RWPE1 (cell line): ENCODE results near the gene DTX3L.
"Not testable (repeated sequence)": the region's sequence is repeated elsewhere in the genome, so short reads cannot be mapped to it uniquely, and the experiment has no call there.

Experiments
- CTCF ChIA-PET: fragments of 350-600 bp; sonication (Branson Sonifier 250); formaldehyde crosslinking; extraction: SDS; loops from one replicate; lab custom pipeline; 2021; lab: Yijun Ruan, JAX
- POLR2A ChIA-PET: fragments of 400-600 bp; formaldehyde crosslinking; extraction: SDS; loops from one replicate; lab custom pipeline; 2020; ENCODE audit warnings: antibody characterized with exemption; ENCODE audit not compliant: low non-redundant PET; lab: Yijun Ruan, JAX
- DNase-seq: peaks from one replicate; pipeline ENCODE4 v3.0.0; 2012; ENCODE audit warnings: low spot score
- H3K27ac ChIP-seq: fragments of 450-650 bp; 2 replicates; pipeline ENCODE4 v1.5.1; 2017
- TF ChIP-seq, protein P1 (sequence below): fragments of 450-650 bp; conservative IDR thresholded peaks from 2 replicates; pipeline ENCODE4 v1.5.1; 2017; ENCODE audit warnings: low read depth, mild to moderate bottlenecking

The DTX3L gene

DNA sequence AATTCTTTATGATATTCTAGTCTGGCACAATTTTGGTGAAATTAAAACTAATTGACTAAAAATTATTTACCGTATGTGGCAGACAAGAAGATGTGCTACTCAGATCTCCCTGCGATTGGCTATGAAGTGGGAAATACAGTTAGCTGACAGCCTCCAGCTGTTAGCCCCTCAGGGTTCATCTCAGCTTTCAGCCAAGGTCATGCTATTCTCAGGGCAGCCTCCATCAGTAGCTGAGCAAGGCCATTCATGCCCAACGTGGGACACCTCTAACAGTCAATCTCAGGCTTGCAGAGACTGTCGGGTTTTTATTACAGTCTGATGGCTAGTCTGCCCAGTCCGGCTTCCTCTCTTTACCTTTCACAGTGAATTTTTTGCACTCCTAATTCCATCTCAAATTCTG lies 6.8 kb upstream of the DTX3L start:
- CTCF ChIA-PET = interaction anchor here (0.6 to 0.7 kb wide), 2 partner anchors 213 to 283 kb away, joined by 4 to 5 read pairs; no protein-coding TSS in a partner anchor
- no peak overlapping the region for H3K27ac ChIP-seq
- no peak for DNase-seq
- POLR2A ChIA-PET = no interaction called here
- TF ChIP-seq, protein P1, sequence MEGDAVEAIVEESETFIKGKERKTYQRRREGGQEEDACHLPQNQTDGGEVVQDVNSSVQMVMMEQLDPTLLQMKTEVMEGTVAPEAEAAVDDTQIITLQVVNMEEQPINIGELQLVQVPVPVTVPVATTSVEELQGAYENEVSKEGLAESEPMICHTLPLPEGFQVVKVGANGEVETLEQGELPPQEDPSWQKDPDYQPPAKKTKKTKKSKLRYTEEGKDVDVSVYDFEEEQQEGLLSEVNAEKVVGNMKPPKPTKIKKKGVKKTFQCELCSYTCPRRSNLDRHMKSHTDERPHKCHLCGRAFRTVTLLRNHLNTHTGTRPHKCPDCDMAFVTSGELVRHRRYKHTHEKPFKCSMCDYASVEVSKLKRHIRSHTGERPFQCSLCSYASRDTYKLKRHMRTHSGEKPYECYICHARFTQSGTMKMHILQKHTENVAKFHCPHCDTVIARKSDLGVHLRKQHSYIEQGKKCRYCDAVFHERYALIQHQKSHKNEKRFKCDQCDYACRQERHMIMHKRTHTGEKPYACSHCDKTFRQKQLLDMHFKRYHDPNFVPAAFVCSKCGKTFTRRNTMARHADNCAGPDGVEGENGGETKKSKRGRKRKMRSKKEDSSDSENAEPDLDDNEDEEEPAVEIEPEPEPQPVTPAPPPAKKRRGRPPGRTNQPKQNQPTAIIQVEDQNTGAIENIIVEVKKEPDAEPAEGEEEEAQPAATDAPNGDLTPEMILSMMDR = no peak

DNA sequence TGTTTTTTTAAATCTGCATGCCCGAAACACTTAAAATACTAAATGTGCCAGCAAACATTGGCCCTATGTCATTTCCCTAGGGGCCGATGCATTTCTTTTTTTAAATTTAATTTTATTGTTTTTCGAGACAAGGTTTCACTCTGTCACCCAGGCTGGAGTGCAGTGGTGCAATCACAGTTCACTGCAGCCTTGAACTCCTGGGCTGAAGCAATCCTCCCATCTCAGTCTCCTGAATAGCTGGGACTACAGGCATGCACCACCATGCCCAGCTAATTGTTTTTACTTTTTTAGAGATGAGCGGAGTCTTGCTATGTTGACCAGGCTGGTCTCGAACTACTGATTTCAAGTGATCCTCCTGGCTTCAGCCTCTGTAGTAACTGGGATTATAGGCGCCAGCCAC lies 5.5 kb upstream of the DTX3L start:
- H3K27ac ChIP-seq = no peak overlapping the region
- POLR2A ChIA-PET = no interaction called here
- TF ChIP-seq, protein P1 = no peak
- no peak for DNase-seq
- CTCF ChIA-PET = interaction anchor here (3.5 kb wide), 1 partner anchor 120 kb away, joined by 23 read pairs; no protein-coding TSS in a partner anchor

DNA sequence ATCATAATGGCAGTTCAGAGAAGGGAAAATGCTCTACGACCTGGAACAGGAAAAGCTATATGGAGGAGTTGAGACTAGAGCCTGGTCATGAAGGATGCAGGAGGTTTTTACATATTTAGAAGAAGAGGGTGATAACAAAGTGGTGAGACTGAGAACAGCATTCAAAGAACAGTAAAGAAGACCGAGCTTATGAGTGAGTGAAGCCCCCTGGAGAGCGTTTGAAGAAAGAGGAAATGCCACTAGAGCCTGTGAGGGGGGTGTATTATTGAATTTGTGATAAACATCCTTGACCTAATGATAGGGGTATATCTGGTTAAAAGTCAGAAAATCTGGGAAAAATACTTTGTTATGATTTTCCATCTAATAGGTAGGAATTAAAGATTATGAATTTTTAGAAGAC lies 4.2 kb upstream of the DTX3L start:
- ChIA-PET POLR2A (no interaction called here), CTCF (interaction anchor here (0.6 to 3.5 kb wide), 3 partner anchors 119 to 999 kb away, joined by 3 to 23 read pairs (median 4); no protein-coding TSS in a partner anchor)
- TF ChIP-seq, protein P1 = no peak
- H3K27ac ChIP-seq = no peak overlapping the region
- no peak for DNase-seq

DNA sequence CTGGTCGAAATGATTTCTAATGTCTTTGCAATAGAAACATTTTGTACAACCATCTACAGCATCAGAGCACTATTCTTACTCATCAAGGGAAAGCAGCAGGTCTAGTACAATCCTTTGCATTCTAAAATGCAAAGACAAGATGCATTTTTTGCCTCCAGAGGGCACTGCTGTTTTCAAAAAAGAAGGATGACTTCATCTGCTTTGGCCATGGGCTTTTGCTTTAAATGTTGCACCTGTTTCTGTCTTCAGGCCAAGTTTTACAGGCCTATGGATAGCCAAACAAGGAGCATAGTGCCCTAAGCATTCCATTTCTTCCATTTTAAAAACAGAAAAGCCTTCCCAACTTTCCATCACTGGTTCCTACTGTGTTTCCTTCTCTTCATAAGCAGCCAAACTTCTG lies 3.5 kb upstream of the DTX3L start:
- CTCF ChIA-PET = interaction anchor here (3.5 kb wide), 1 partner anchor 118 kb away, joined by 23 read pairs; no protein-coding TSS in a partner anchor
- TF ChIP-seq, protein P1 = no peak; the same call in 1 of the 2 replicates
- POLR2A ChIA-PET = no interaction called here
- DNase-seq = peak; percentile 57
- H3K27ac ChIP-seq = no peak overlapping the region

DNA sequence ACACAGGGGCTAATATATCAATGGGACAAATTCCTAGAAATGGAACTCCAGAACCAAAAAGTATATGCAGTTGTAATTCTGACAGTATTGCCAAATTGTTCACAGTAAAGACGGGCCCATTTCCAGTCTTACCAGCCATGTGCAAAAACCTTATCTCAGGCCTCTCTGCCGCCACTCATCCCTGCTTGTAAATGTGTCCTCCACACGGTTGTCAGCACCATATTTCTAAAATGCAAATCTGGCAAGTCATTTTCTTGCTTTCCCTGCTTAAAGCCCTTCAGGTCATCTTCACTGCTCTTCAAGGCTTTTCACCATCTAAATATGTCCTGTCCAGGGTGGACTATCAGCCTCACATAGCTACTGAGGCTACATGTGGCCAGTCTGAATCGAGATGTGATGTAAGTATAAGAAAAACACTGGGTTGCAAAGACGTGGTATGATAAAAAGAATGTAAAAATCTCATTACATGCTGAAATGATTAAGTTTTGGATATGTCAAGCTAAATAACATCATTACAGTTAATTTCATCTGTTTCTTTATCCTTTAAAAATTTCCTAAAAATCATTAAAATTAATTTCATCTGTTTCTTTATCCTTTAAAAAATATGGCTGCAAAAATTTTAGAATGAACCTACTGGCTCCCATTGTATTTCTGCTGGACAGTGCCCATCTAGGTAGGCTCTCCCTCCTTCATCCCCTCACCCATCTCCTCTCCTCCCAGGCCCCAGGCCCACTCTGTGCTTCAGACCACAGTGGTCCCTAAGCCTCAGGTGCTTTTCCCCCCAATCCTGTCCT lies 1.0 kb upstream of the DTX3L start:
- CTCF ChIA-PET = interaction anchor here (1.4 to 1.6 kb wide), 2 partner anchors 116 to 118 kb away, joined by 3 to 13 read pairs; partner anchors contain the start of gene PARP14
- peak overlapping the region; percentile 80 for H3K27ac ChIP-seq
- POLR2A ChIA-PET = no interaction called here
- DNase-seq = no peak
- TF ChIP-seq, protein P1 = no peak

DNA sequence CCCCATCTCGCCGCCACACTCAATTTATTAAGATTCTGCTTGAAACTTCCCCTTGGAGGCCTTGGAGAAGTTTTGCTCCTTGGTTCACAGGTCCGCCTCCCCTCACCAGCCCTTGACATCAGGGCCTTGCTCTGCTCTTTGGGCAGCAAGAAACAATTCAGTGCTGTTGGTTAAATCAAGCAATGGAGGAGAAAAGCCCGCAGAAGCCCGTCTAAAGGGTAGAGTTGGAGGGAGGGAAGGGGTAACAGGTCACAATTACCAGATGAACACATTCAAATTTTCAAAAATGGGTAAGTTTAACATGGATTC lies 467 bp upstream of the DTX3L start:
- peak; percentile 8 for DNase-seq
- TF ChIP-seq, protein P1 = no peak
- CTCF ChIA-PET = no interaction called here
- H3K27ac ChIP-seq = peak overlapping the region; percentile 80
- POLR2A ChIA-PET = interaction anchor here (1.0 kb wide), 1 partner anchor 230 kb away, joined by 4 read pairs; the partner anchor contains the start of gene HSPBAP1

DNA sequence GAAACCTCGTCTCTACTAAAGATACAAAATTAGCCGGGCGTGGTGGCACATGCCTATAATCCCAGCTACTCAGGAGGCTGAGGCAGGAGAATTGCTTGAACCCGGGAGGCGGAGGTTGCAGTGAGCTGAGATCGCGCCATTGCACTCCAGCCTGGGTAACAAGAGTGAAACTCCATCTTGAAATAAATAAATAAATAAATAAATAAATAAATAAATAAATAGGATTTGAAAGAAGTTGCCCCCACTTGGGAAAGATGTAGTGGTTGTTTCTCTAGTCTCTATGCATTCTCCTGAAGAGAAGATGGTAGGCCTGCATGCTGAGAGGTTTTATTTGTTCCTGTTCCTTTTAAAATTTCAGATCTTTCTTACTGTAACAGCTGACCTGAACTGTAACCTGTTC lies 4.0 kb downstream of the DTX3L start:
- CTCF ChIA-PET = interaction anchor here (0.6 kb wide), 1 partner anchor 11 kb away, joined by 3 read pairs; no protein-coding TSS in a partner anchor
- POLR2A ChIA-PET = not testable (repeated sequence)

More for the DNA sequence above, 4.0 kb downstream of the DTX3L start:
- not testable (repeated sequence) for DNase-seq, H3K27ac ChIP-seq
